ENCODE results near the gene REV1.

DNA sequence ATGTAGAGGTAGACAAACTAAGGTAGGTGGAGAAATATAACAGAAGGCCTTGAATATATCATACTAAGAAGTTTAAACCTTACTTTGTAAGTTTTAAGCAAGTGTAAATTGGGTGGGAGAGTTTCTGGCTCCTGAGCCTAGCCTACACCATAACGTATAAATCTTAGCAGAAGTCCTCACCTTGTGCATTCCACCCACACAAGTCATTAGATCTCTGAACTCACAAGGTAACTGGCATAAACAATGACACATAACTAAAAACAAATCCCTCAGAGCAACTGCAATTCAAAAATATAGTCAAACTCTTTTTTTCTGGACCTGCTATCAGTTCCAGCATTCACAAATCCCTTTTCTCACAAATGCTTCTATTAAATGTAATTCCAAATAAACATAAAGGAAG lies 9.4 kb downstream of the REV1 start:
- TF ChIP-seq JUND (IDR thresholded peaks at IDR 0.05; ENCODE audit: borderline replicate concordance, low read depth, low read length) (no peak), JUND (tag; IDR thresholded peaks at IDR 0.05; ENCODE audit: borderline replicate concordance, low read depth, low read length) (no peak), ETV6 (IDR thresholded peaks at IDR 0.05; ENCODE audit: borderline replicate concordance in 1 of 2, low read depth in 2 of 2, low read length in 1 of 2) (no peak), ETV6 (CRISPR knock-in tag; IDR thresholded peaks at IDR 0.05; ENCODE audit: borderline replicate concordance) (no peak), GABPA (tag; conservative IDR thresholded peaks at IDR 0.05; ENCODE audit: low read depth) (no peak), RFX5 (IDR thresholded peaks at IDR 0.05; ENCODE audit: low read depth, low read length) (no peak), TAF15 (IDR thresholded peaks at IDR 0.05; ENCODE audit: low read depth, low read length) (no peak), FOSL1 (tag; conservative IDR thresholded peaks at IDR 0.05) (no peak), EP300 (IDR thresholded peaks at IDR 0.05; ENCODE audit: low read length) (no peak), ZNF583 (CRISPR knock-in tag; IDR thresholded peaks at IDR 0.05) (no peak), BHLHE40 (IDR thresholded peaks at IDR 0.05; ENCODE audit: low read length) (no peak), TEAD4 (IDR thresholded peaks at IDR 0.05; ENCODE audit: low read length) (no peak), TEAD4 (CRISPR knock-in tag; IDR thresholded peaks at IDR 0.05; ENCODE audit: borderline replicate concordance) (no peak)
- TF ChIP-seq, protein P1, sequence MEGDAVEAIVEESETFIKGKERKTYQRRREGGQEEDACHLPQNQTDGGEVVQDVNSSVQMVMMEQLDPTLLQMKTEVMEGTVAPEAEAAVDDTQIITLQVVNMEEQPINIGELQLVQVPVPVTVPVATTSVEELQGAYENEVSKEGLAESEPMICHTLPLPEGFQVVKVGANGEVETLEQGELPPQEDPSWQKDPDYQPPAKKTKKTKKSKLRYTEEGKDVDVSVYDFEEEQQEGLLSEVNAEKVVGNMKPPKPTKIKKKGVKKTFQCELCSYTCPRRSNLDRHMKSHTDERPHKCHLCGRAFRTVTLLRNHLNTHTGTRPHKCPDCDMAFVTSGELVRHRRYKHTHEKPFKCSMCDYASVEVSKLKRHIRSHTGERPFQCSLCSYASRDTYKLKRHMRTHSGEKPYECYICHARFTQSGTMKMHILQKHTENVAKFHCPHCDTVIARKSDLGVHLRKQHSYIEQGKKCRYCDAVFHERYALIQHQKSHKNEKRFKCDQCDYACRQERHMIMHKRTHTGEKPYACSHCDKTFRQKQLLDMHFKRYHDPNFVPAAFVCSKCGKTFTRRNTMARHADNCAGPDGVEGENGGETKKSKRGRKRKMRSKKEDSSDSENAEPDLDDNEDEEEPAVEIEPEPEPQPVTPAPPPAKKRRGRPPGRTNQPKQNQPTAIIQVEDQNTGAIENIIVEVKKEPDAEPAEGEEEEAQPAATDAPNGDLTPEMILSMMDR (IDR thresholded peaks at IDR 0.05 in 2 of 3, conservative IDR thresholded peaks at IDR 0.05 in 1 of 3; ENCODE audit: insufficient read depth in 2 of 3, low read depth in 1 of 3, low read length in 3 of 3), result no peak
